Heart left ventricle (tissue), 16 donors: ENCODE measurements around the gene NECAP2. TPM values are rescaled to one million over a fixed set of nuclear protein-coding genes. Genes with fewer than 3 reads are reported as not detected.
A peak's percentile ranks its signal among the peaks of the same experiment; 100 is the strongest.
"Not testable (repeated sequence)": the region's sequence is repeated elsewhere in the genome, so short reads cannot be mapped to it uniquely, and the experiment has no call there.

ENCODE experiments used
- ATAC-seq, 4 donors: fragments of 200-7000 bp; cut with Tn5 transposase; one replicate each; pipeline ENCODE4 v1.9.1; 2020 to 2022; ENCODE audit warnings: moderate library complexity in 4 of 4, mild to moderate bottlenecking in 3 of 4, moderate number of reproducible peaks in 1 of 4
- DNase-seq, 5 donors: peaks; one replicate each; pipeline ENCODE4 v3.0.0-alpha.2; 2020
- H3K27ac ChIP-seq, 12 donors: fragments of 200-600 bp; sonication (generic) in 4 of 12; one replicate each; pipeline versions ENCODE4 v1.5.0 to v1.8.0; 2016 to 2022; ENCODE audit warnings: mild to moderate bottlenecking in 2 of 12
- H3K27me3 ChIP-seq, 9 donors: fragments of 200-600 bp; sonication (generic) in 2 of 9; one replicate each; pipeline versions ENCODE4 v1.5.1 to v1.8.0; 2016 to 2022; ENCODE audit warnings: mild to moderate bottlenecking in 3 of 9
- H3K36me3 ChIP-seq, 9 donors: fragments of 200-600 bp; sonication (generic) in 2 of 9; one replicate each; pipeline versions ENCODE4 v1.5.0 to v1.8.0; 2018 to 2022; ENCODE audit warnings: mild to moderate bottlenecking in 2 of 9
- H3K4me1 ChIP-seq, 12 donors: fragments of 200-600 bp; sonication (generic) in 4 of 12; one replicate each; pipeline versions ENCODE4 v1.5.0 to v1.8.0; 2016 to 2022; ENCODE audit warnings: mild to moderate bottlenecking in 3 of 12
- H3K4me3 ChIP-seq, 12 donors: fragments of 200-600 bp; sonication (generic) in 4 of 12; one replicate each; pipeline versions ENCODE4 v1.5.0 to v1.8.0; 2017 to 2022; ENCODE audit warnings: mild to moderate bottlenecking in 9 of 12, moderate library complexity in 4 of 12
- H3K9me3 ChIP-seq, 12 donors: fragments of 200-600 bp; sonication (generic) in 4 of 12; one replicate each; pipeline versions ENCODE4 v1.5.0 to v1.8.0; 2016 to 2022; ENCODE audit warnings: mild to moderate bottlenecking in 1 of 12
- CTCF ChIP-seq, 12 donors: fragments of 200-600 bp; sonication (generic) in 4 of 12; IDR thresholded peaks; one replicate each; pipeline versions ENCODE4 v1.5.0 to v1.8.0; 2018 to 2022; ENCODE audit warnings: antibody characterized with exemption in 12 of 12, mild to moderate bottlenecking in 5 of 12
- POLR2A ChIP-seq, 2 donors: fragments of 450-650 bp; IDR thresholded peaks; one replicate each; pipeline ENCODE4 v1.6.1; 2017; ENCODE audit warnings: antibody characterized with exemption in 2 of 2, mild to moderate bottlenecking in 2 of 2, moderate library complexity in 2 of 2
- WGBS, 4 donors: extraction: QIAGEN DNeasy Blood & Tissue Kit in 2 of 4; methylation state at CpG; one replicate each; pipeline versions ENCODE4 v1.1.5 to v1.1.7; 2013 to 2018; 5-methylcytosine and 5-hydroxymethylcytosine counted together
- intact Hi-C, 10 donors: fragments of 100-400 bp; cut with DNase I; formaldehyde crosslinking; loops; one replicate each; pipeline versions ENCODE4 v1.11.1 to v1.14.2; 2022
- polyA plus RNA-seq, 2 donors: library from polyadenylated mRNA; stranded (reverse); fragments of 200-250 nt; gene quantifications; one replicate each; pipeline ENCODE4 v1.2.3, GENCODE V29; 2013
- total RNA-seq, 9 donors: library from RNA; depleted of rRNA in 2 of 9; stranded (reverse); fragments of >200 nt in 2 of 9; fragmentation: NEBNext Ultra II Directional in 3 of 9; extraction: Animal tissue kit (Norgen Biotek cat#: 25700) in 3 of 9; gene quantifications; one replicate each; pipeline versions ENCODE4 v1.1.0 to v1.2.4, GENCODE V29; 2016 to 2023
- donor health status: ischemic (EF 13 %, LVEDD 7.1; RV severe dilation, severe dysfunction).
- donor health status: healthy with polysubstance abuse.
- donor health status: DM: no; HTN: yes; CAD: no.
- donor health status: DM: no; HTN: no; CAD: no.
- donor health status: ischemic (EF 25% LVEDD 6.9; RV normal size, moderate dysfunction).
- donor health status: ischemic (EF 25% LVEDD 5.7; RV mildly dilated, moderate dysfunction).
- donor health status: healthy.
- donor health status: DM: yes; HTN: yes; CAD: no.
- donor health status: ischemic (EF 35%, LVEDD 5.7; RV mildly dilated, moderate dysfunction).
- donor health status: nonischemic (EF 11% LVEDD 7.7; RV severe dilation, severe dysfunction).
- donor health status: DM: yes; HTN: yes; CAD: no.
- donor health status: PGD.
- donor health status: ischemic (EF 29% LVEDD 5.4; RV normal size, mild dysfunction).
- donor health status: nonischemic (EF 23%, LVEDD 6.1; RV moderate dilation, normal function).

The NECAP2 gene
- total and polyA plus RNA-seq, 11 donors = 10.7 to 53.0 (median 12.1) TPM

GRCh38 chr1:16464917-16465625 lies 24.5 kb downstream of the NECAP2 start:
- ATAC-seq (no peak), DNase-seq (no peak)
- intact Hi-C loops = no loop called here
- H3K36me3 ChIP-seq = peaks cover 0 to 66% (median 21%) of the 10 kb centered on the region in 9 donors
- H3K4me1 ChIP-seq = no peaks in the 10 kb centered on the region
- 89 to 91% (median 90%) methylated on average over 15 to 21 of the region's 21 CpGs for WGBS, 4 donors
- H3K27me3 ChIP-seq = no peaks in the 10 kb centered on the region
- TF ChIP-seq POLR2A (IDR thresholded peaks at IDR 0.05) (no peak), CTCF (IDR thresholded peaks at IDR 0.05) (no peak)
- H3K27ac ChIP-seq = no peak overlapping the region
- H3K4me3 ChIP-seq = no peak overlapping the region
- H3K9me3 ChIP-seq = no peaks in the 10 kb centered on the region

- Histone ChIP-seq H3K9me3 (no peaks in the 10 kb centered on the region), H3K27me3 (no peaks in the 10 kb centered on the region), H3K4me3 (no peak overlapping the region), H3K36me3 (peaks cover 0 to 53% (median 21%) of the 10 kb centered on the region in 9 donors), H3K27ac (no peak overlapping the region), H3K4me1 (no peaks in the 10 kb centered on the region)
- ATAC-seq (no peak), DNase-seq (no peak)
- no peak for TF ChIP-seq CTCF (IDR thresholded peaks at IDR 0.05)
- no peak for TF ChIP-seq POLR2A (IDR thresholded peaks at IDR 0.05)
- 67 to 79% (median 76%) methylated on average over 3 of the region's 3 CpGs for WGBS, 4 donors
- intact Hi-C loops = no loop called here
Measured at GRCh38 chr1:16468558-16468957, 28.0 kb downstream of the NECAP2 start.

GRCh38 chr1:16474166-16474800 lies 33.8 kb downstream of the NECAP2 start:
- H3K36me3 ChIP-seq = peaks cover 0 to 86% (median 65%) of the 10 kb centered on the region in 9 donors
- DNase-seq (no peak), ATAC-seq (peak in 1 of 4 donors; percentile 20)

GRCh38 chr1:16474891-16475290 lies 34.4 kb downstream of the NECAP2 start:
- H3K4me1 ChIP-seq, H3K4me3 ChIP-seq, DNase-seq, intact Hi-C loops, ATAC-seq, H3K27me3 ChIP-seq, H3K9me3 ChIP-seq, H3K27ac ChIP-seq: not testable (repeated sequence)
- H3K36me3 ChIP-seq = peaks cover 0 to 92% (median 68%) of the 10 kb centered on the region in 9 donors
- WGBS, 4 donors = 88 to 100% (median 93%) methylated on average over 2 of the region's 2 CpGs

More at GRCh38 chr1:16474166-16474800, 33.8 kb downstream of the NECAP2 start:
- no peaks in the 10 kb centered on the region for H3K9me3 ChIP-seq
- intact Hi-C loops = no loop called here
- H3K27ac ChIP-seq = no peak overlapping the region
- H3K27me3 ChIP-seq = no peaks in the 10 kb centered on the region
- no peaks in the 10 kb centered on the region for H3K4me1 ChIP-seq
- TF ChIP-seq POLR2A (IDR thresholded peaks at IDR 0.05) (no peak), CTCF (IDR thresholded peaks at IDR 0.05) (no peak)
- no peak overlapping the region for H3K4me3 ChIP-seq
- 91 to 95% (median 93%) methylated on average over 15 to 28 of the region's 28 CpGs for WGBS, 4 donors

GRCh38 chr1:16475771-16476770 lies 35.5 kb downstream of the NECAP2 start:
- peak in 1 of 4 donors; percentile 56 for ATAC-seq
- H3K9me3 ChIP-seq, H3K4me3 ChIP-seq, H3K4me1 ChIP-seq, DNase-seq, H3K27ac ChIP-seq, H3K27me3 ChIP-seq, intact Hi-C loops: not testable (repeated sequence)
- 91 to 94% (median 93%) methylated on average over 23 to 29 of the region's 29 CpGs for WGBS, 4 donors
- H3K36me3 ChIP-seq = peaks cover 0 to 98% (median 80%) of the 10 kb centered on the region in 9 donors
